ENCODE results near the gene FAIM2. TPM values are rescaled to one million over a fixed set of nuclear protein-coding genes. Genes with fewer than 3 reads are reported as not detected.

FAIM2 gene
- total RNA-seq, 1 donor from 2014 or later = not detected

DNA sequence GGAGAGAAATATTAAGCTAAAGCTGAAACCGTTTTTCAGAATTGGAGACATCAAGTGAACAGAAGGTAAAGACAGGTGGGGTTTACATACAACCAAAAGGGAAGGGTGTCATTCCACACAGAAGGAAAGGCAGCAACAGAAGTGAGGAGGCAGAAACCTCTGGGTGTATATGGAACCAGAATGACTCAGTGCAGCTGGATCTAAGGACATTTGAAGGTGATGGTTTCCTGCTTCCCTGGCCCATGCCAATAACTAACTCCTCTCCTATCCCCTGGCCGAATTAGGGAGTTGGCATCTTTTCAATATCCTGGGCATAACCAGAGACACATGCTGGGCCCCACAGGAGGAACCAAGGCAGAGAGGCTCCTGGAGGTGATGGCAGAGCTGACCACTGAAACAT is 83.9 kb downstream of the FAIM2 start:
- CTCF ChIA-PET = no interaction called here
- POLR2A ChIA-PET = interaction anchor here (0.7 kb wide), 2 partner anchors 52 to 802 kb away, joined by 3 to 10 read pairs; no protein-coding TSS in a partner anchor
- no peaks in the 10 kb centered on the region for H3K27me3 Mint-ChIP-seq
- no peak for ATAC-seq (ENCODE audit: low read depth)
- peaks cover 11% of the 10 kb centered on the region for H3K4me1 Mint-ChIP-seq
- TF ChIP-seq, protein P1, sequence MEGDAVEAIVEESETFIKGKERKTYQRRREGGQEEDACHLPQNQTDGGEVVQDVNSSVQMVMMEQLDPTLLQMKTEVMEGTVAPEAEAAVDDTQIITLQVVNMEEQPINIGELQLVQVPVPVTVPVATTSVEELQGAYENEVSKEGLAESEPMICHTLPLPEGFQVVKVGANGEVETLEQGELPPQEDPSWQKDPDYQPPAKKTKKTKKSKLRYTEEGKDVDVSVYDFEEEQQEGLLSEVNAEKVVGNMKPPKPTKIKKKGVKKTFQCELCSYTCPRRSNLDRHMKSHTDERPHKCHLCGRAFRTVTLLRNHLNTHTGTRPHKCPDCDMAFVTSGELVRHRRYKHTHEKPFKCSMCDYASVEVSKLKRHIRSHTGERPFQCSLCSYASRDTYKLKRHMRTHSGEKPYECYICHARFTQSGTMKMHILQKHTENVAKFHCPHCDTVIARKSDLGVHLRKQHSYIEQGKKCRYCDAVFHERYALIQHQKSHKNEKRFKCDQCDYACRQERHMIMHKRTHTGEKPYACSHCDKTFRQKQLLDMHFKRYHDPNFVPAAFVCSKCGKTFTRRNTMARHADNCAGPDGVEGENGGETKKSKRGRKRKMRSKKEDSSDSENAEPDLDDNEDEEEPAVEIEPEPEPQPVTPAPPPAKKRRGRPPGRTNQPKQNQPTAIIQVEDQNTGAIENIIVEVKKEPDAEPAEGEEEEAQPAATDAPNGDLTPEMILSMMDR (IDR thresholded peaks at IDR 0.05) = no peak
- intact Hi-C loops (cut with micrococcal nuclease) = loop anchor here (10.0 kb wide), 2 partner anchors 255 to 555 kb away; partner anchors contain the start of genes MCRS1 and TUBA1C
- no peaks in the 10 kb centered on the region for H3K9me3 Mint-ChIP-seq
- peaks cover 6% of the 10 kb centered on the region for H3K36me3 Mint-ChIP-seq (ENCODE audit: low read depth)
- DNase-seq = no peak
- no peak overlapping the region for H3K27ac Mint-ChIP-seq
- H3K4me3 Mint-ChIP-seq = no peak overlapping the region

DNA sequence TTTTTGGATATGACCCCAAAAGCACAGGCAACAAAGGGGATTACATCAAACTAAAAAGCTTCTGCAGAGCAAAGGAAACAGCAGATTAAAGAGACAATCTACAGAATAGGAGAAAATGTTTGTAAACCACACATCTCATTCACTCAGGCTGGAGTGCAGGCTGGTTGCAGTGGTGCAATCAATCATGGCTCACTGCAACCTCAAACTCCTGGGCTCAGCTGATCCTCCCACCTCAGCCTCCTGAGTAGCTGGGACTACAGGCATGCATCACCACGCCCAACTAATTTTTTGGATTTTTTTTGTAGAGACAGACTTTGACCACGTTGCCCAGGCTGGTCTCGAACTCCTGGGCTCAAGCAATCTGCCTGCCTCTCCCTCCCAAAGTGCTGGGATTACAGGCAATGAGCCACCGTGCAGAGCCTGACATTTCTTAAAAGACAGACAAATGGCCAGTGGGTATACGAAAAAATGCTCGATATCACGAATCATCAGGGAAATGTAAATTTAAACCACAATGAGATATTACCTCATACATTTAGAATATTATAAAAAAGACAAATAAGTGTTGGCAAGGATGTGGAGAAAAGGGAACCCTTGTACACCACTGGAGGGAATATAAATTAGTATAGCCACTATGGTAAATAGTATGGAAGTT is 85.3 kb downstream of the FAIM2 start:
- ATAC-seq (ENCODE audit: low read depth) = no peak
- intact Hi-C loops (cut with micrococcal nuclease) = no loop called here
- CTCF ChIA-PET = no interaction called here
- peaks cover 6% of the 10 kb centered on the region for H3K36me3 Mint-ChIP-seq (ENCODE audit: low read depth)
- TF ChIP-seq, protein P1 (IDR thresholded peaks at IDR 0.05) = no peak
- H3K27me3 Mint-ChIP-seq = no peaks in the 10 kb centered on the region
- POLR2A ChIA-PET = no interaction called here
- DNase-seq = no peak
- H3K9me3 Mint-ChIP-seq = no peaks in the 10 kb centered on the region
- peaks cover 9% of the 10 kb centered on the region for H3K4me1 Mint-ChIP-seq
- H3K27ac Mint-ChIP-seq = no peak overlapping the region
- no peak overlapping the region for H3K4me3 Mint-ChIP-seq

Other genes with a start within 250 kb of the FAIM2 start
- gene FMNL3, start 196.5 kb downstream of the FAIM2 start, total RNA-seq = 74.7 and 84.3 TPM in 2 replicates
- gene TMBIM6, start 162.3 kb downstream of the FAIM2 start, total RNA-seq = 355 and 366 TPM in 2 replicates
- gene NCKAP5L, start 75.5 kb downstream of the FAIM2 start, total RNA-seq = 7.2 and 9.1 TPM in 2 replicates
- 10.4 and 12.0 TPM in 2 replicates for gene BCDIN3D, start 60.8 kb downstream of the FAIM2 start, total RNA-seq
- not detected in 2 replicates for gene AQP2, start 46.8 kb upstream of the FAIM2 start, total RNA-seq
- gene AQP5, start 58.0 kb upstream of the FAIM2 start, total RNA-seq = not detected in 2 replicates
- not detected in 2 replicates for gene AQP6, start 69.0 kb upstream of the FAIM2 start, total RNA-seq
- gene RACGAP1, start 121.6 kb upstream of the FAIM2 start, total RNA-seq = 12.2 and 12.6 TPM in 2 replicates
- gene ASIC1, start 153.7 kb upstream of the FAIM2 start, total RNA-seq = not detected in 2 replicates
- gene SMARCD1, start 181.4 kb upstream of the FAIM2 start, total RNA-seq = 101 and 108 TPM in 2 replicates
- 0.46 and 0.60 TPM in 2 replicates for gene GPD1, start 200.1 kb upstream of the FAIM2 start, total RNA-seq
- 40.8 and 42.4 TPM in 2 replicates for gene COX14, start 208.3 kb upstream of the FAIM2 start, total RNA-seq